DOHH2 (cell line): ENCODE data around the gene SMOC2.

ENCODE experiments used
- H3F3A ChIP-seq: fragments of 200-600 bp; sonication (generic), shearing (Covaris generic); 2 replicates; pipeline ENCODE4 v1.6.0; 2016; ENCODE audit warnings: antibody characterized with exemption, mild to moderate bottlenecking; ENCODE audit not compliant: control insufficient read depth, insufficient read depth
- H3K27ac ChIP-seq: fragments of 200-600 bp; sonication (generic); 2 replicates; pipeline ENCODE4 v1.5.1; 2014; ENCODE audit warnings: low read depth, mild to moderate bottlenecking, low read length, moderate library complexity
- H3K27me3 ChIP-seq: fragments of 200-600 bp; sonication (generic); 2 replicates; pipeline ENCODE4 v1.6.1; 2014; ENCODE audit warnings: mild to moderate bottlenecking, low read length, mixed read lengths; ENCODE audit not compliant: control insufficient read depth
- H3K36me3 ChIP-seq: fragments of 200-600 bp; sonication (generic); 2 replicates; pipeline ENCODE4 v1.6.1; 2014; ENCODE audit warnings: mild to moderate bottlenecking, low read length, moderate library complexity, mixed read lengths; ENCODE audit not compliant: control insufficient read depth
- H3K4me1 ChIP-seq: fragments of 200-600 bp; sonication (generic); 2 replicates; pipeline ENCODE4 v1.6.1; 2014; ENCODE audit warnings: mild to moderate bottlenecking, low read length, mixed read lengths; ENCODE audit not compliant: control insufficient read depth
- H3K4me2 ChIP-seq: fragments of 200-600 bp; sonication (generic); 2 replicates; pipeline ENCODE4 v1.6.0; 2014; ENCODE audit warnings: mild to moderate bottlenecking, low read length, moderate library complexity
- H3K4me3 ChIP-seq: fragments of 200-600 bp; sonication (generic); 2 replicates; pipeline ENCODE4 v1.5.1; 2014; ENCODE audit warnings: mild to moderate bottlenecking, low read length, mixed read lengths
- H3K79me2 ChIP-seq: fragments of 200-600 bp; sonication (generic); 2 replicates; pipeline ENCODE4 v1.6.1; 2014; ENCODE audit warnings: mild to moderate bottlenecking, low read length, mixed read lengths; ENCODE audit not compliant: control insufficient read depth
- H3K9me2 ChIP-seq: fragments of 200-600 bp; sonication (generic); replicated peaks from 2 replicates; pipeline ENCODE4 v1.6.1; 2014; ENCODE audit warnings: mild to moderate bottlenecking, low read length, mixed read lengths; ENCODE audit not compliant: control insufficient read depth
- H3K9me3 ChIP-seq: fragments of 200-600 bp; sonication (generic); 2 replicates; pipeline ENCODE4 v1.6.1; 2014; ENCODE audit warnings: antibody characterized with exemption, low read length, mixed read lengths; ENCODE audit not compliant: control insufficient read depth, insufficient read depth
- H4K20me1 ChIP-seq: fragments of 200-600 bp; sonication (generic); 2 replicates; pipeline ENCODE4 v1.6.0; 2014; ENCODE audit warnings: low read depth, mild to moderate bottlenecking, antibody characterized with exemption, low read length, moderate library complexity; ENCODE audit not compliant: control insufficient read depth, insufficient read depth
- EZH2phosphoT487 ChIP-seq: fragments of 200-600 bp; sonication (generic); IDR thresholded peaks from 2 replicates; pipeline ENCODE4 v1.6.1; 2017; ENCODE audit warnings: borderline replicate concordance, mild to moderate bottlenecking, antibody characterized with exemption, low read length, moderate library complexity, mixed read lengths
- TF ChIP-seq, protein P1 (sequence below): fragments of 200-600 bp; sonication (generic); IDR thresholded peaks from one replicate; pipeline ENCODE4 v1.5.1; 2014; ENCODE audit warnings: antibody characterized with exemption, mild to moderate bottlenecking, low read depth, low read length; ENCODE audit not compliant: poor library complexity, severe bottlenecking

The SMOC2 gene

DNA sequence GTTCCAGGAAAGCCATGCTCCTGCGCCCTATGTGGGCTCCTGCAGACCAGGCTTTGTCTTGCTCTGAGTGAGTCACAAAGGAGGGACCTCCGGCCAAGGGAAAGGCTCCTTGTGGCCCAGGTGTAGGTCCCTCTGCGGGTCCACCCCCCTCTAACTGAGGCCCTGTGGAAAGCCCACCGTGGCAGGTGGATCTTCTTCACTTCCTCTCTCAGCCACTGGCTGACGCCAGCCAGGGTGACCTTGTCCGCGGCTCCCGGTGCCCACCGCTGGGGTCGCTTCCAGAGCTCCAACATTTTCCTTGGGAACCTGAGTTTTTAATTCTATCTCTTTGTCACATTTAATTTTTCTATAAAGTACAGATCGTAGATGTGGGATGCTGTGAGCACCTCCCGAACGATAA is 54.1 kb downstream of the SMOC2 start:
- no peak overlapping the region for H3K4me3 ChIP-seq
- no peaks in the 10 kb centered on the region for H4K20me1 ChIP-seq
- no peak overlapping the region for H3K4me2 ChIP-seq
- H3K27ac ChIP-seq = no peak overlapping the region
- no peaks in the 10 kb centered on the region for H3K9me2 ChIP-seq
- H3K27me3 ChIP-seq = no peaks in the 10 kb centered on the region
- H3K36me3 ChIP-seq = no peaks in the 10 kb centered on the region
- H3K9me3 ChIP-seq = peaks cover 5% of the 10 kb centered on the region; the same call in 1 of the 2 replicates
- TF ChIP-seq, protein P1, sequence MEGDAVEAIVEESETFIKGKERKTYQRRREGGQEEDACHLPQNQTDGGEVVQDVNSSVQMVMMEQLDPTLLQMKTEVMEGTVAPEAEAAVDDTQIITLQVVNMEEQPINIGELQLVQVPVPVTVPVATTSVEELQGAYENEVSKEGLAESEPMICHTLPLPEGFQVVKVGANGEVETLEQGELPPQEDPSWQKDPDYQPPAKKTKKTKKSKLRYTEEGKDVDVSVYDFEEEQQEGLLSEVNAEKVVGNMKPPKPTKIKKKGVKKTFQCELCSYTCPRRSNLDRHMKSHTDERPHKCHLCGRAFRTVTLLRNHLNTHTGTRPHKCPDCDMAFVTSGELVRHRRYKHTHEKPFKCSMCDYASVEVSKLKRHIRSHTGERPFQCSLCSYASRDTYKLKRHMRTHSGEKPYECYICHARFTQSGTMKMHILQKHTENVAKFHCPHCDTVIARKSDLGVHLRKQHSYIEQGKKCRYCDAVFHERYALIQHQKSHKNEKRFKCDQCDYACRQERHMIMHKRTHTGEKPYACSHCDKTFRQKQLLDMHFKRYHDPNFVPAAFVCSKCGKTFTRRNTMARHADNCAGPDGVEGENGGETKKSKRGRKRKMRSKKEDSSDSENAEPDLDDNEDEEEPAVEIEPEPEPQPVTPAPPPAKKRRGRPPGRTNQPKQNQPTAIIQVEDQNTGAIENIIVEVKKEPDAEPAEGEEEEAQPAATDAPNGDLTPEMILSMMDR = no peak
- no peak for TF ChIP-seq EZH2phosphoT487
- H3K79me2 ChIP-seq = no peaks in the 10 kb centered on the region
- H3K4me1 ChIP-seq = no peaks in the 10 kb centered on the region
- no peaks in the 10 kb centered on the region for H3F3A ChIP-seq

DNA sequence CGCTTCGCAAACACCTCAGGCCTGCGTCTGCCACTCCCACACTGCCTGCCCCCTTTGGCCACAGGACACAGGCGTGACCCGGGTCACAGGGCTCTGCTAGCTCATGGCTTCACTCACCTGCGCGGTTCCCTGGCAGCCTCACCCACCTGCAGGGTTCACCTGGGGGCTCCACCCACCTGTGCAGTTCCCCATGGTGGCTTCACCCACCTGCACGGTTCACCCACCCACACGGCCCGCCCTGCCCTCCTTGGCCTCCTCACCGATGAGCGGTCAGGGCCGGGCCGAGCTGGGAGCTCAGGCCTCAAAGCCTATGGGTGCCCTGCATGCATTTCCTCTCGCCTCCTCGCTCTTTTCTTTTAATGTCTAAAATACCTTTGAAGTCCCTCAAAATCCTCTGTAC is 54.7 kb downstream of the SMOC2 start:
- Histone ChIP-seq H3K27me3 (no peaks in the 10 kb centered on the region), H3F3A (no peaks in the 10 kb centered on the region), H4K20me1 (no peaks in the 10 kb centered on the region), H3K4me3 (no peak overlapping the region), H3K27ac (no peak overlapping the region), H3K36me3 (no peaks in the 10 kb centered on the region), H3K4me2 (no peak overlapping the region), H3K9me2 (no peaks in the 10 kb centered on the region), H3K4me1 (no peaks in the 10 kb centered on the region), H3K79me2 (no peaks in the 10 kb centered on the region), H3K9me3 (peaks cover 5% of the 10 kb centered on the region; the same call in 1 of the 2 replicates)
- TF ChIP-seq, protein P1 = no peak
- no peak for TF ChIP-seq EZH2phosphoT487

DNA sequence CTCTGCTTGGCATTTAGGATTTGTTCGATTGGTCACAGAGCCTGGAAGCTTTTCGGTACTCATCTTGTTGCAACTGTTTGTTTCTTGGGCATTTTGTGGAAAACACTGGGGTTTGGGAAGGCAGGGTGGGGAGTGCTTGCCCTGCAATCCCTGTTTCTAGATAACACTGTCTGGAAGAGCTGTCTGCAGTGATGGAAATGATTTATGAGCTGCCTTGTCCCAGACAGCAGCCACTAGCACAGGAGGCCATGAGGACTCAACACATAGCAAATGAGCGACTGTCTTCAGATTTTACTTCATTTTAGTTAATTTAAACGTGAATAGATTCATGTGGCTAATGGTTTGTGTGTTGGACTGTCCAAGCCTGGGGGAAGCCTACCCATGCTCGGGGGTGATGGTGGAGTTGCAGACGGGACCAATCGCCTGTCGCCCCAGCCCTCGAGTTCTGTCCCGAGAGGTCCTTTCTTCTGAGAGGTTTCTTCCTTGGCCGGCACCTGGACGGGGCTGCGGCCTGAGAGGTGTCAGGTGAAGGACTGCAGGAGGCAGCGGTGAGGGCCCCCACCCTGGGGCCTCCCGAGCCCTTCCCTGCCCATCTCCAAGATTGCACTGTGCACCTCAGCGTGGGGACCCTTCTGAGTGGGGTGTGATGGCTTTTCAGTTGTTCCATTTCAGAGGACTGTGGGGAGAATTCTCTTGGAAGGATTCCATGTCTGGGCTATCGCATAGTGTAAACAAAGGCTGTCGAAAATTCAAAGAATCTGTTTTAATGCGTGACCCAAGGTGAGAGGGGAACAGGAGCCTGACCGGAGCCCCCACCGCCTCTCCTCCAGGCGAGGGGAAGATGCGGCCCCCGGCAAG is 55.4 kb downstream of the SMOC2 start:
- no peaks in the 10 kb centered on the region for H3K9me2 ChIP-seq
- H4K20me1 ChIP-seq = no peaks in the 10 kb centered on the region
- no peaks in the 10 kb centered on the region for H3K36me3 ChIP-seq
- H3K27ac ChIP-seq = no peak overlapping the region
- H3K4me2 ChIP-seq = no peak overlapping the region
- H3K4me1 ChIP-seq = no peaks in the 10 kb centered on the region
- TF ChIP-seq EZH2phosphoT487 = no peak
- TF ChIP-seq, protein P1 = no peak
- no peaks in the 10 kb centered on the region for H3K79me2 ChIP-seq
- no peaks in the 10 kb centered on the region for H3F3A ChIP-seq
- H3K9me3 ChIP-seq = peaks cover 5% of the 10 kb centered on the region; the same call in 1 of the 2 replicates
- no peak overlapping the region for H3K4me3 ChIP-seq
- no peaks in the 10 kb centered on the region for H3K27me3 ChIP-seq
